WTC11 (cell line): ENCODE results near the gene GABARAPL2. TPM values are rescaled to one million over a fixed set of nuclear protein-coding genes. Genes with fewer than 3 reads are reported as not detected.

Experiments used
- ATF1 ChIP-seq: sonication (generic); formaldehyde crosslinking; IDR thresholded peaks from 2 replicates; pipeline ENCODE4 v1.8.1; 2023; ENCODE audit warnings: mild to moderate bottlenecking, moderate library complexity, missing genetic modification reagents
- CBFB ChIP-seq: sonication (generic); formaldehyde crosslinking; IDR thresholded peaks from 2 replicates; pipeline ENCODE4 v1.8.1; 2022; ENCODE audit warnings: mild to moderate bottlenecking, low read depth, missing genetic modification reagents
- CREB1 ChIP-seq: sonication (generic); formaldehyde crosslinking; IDR thresholded peaks from 2 replicates; pipeline ENCODE4 v1.8.0; 2023; ENCODE audit warnings: mild to moderate bottlenecking, missing genetic modification reagents
- CREM ChIP-seq: sonication (generic); formaldehyde crosslinking; IDR thresholded peaks from 2 replicates; pipeline ENCODE4 v1.8.1; 2022; ENCODE audit warnings: mild to moderate bottlenecking, missing genetic modification reagents, moderate library complexity
- ESRRA ChIP-seq: sonication (generic); formaldehyde crosslinking; IDR thresholded peaks from 2 replicates; pipeline ENCODE4 v1.8.1; 2022; ENCODE audit warnings: mild to moderate bottlenecking, missing genetic modification reagents, borderline replicate concordance
- GRHL2 ChIP-seq: fragments of 250-450 bp; sonication (Bioruptor Pico); IDR thresholded peaks from 2 replicates; pipeline ENCODE4 v1.8.0; 2022; ENCODE audit warnings: mild to moderate bottlenecking, moderate library complexity; ENCODE audit not compliant: insufficient replicate concordance, severe bottlenecking
- NR3C1 ChIP-seq: sonication (generic); formaldehyde crosslinking; conservative IDR thresholded peaks from 2 replicates; pipeline ENCODE4 v1.8.1; 2023; ENCODE audit warnings: low read depth, mild to moderate bottlenecking, missing genetic modification reagents
- RELA ChIP-seq: sonication (generic); formaldehyde crosslinking; IDR thresholded peaks from 2 replicates; pipeline ENCODE4 v1.8.1; 2022; ENCODE audit warnings: missing genetic modification reagents, mild to moderate bottlenecking, borderline replicate concordance
- SOX15 ChIP-seq: fragments of 250-450 bp; sonication (Bioruptor Pico); IDR thresholded peaks from 2 replicates; pipeline ENCODE4 v1.9.0; 2021; ENCODE audit warnings: mild to moderate bottlenecking
- TEAD1 ChIP-seq: sonication (generic); formaldehyde crosslinking; IDR thresholded peaks from 2 replicates; pipeline ENCODE4 v1.8.0; 2022; ENCODE audit warnings: mild to moderate bottlenecking, missing genetic modification reagents
- TEAD4 ChIP-seq: sonication (generic); formaldehyde crosslinking; IDR thresholded peaks from 2 replicates; pipeline ENCODE4 v1.8.0; 2022; ENCODE audit warnings: mild to moderate bottlenecking, missing genetic modification reagents
- ZNF396 ChIP-seq: fragments of 250-450 bp; sonication (Bioruptor Pico); IDR thresholded peaks from 2 replicates; pipeline ENCODE4 v1.8.0; 2021; ENCODE audit warnings: mild to moderate bottlenecking, moderate library complexity, borderline replicate concordance
- total RNA-seq: library from RNA; stranded (reverse); gene quantifications from 3 replicates; pipeline ENCODE4 v1.2.3, GENCODE V29; 2021
- TF ChIP-seq, protein P1 (sequence below): sonication (generic); formaldehyde crosslinking; IDR thresholded peaks from 2 replicates; pipeline ENCODE4 v1.8.0; 2023; ENCODE audit warnings: missing genetic modification reagents, mild to moderate bottlenecking, borderline replicate concordance
- TF ChIP-seq, protein P2 (sequence below): sonication (generic); formaldehyde crosslinking; IDR thresholded peaks from 2 replicates; pipeline ENCODE4 v1.8.1; 2023; ENCODE audit warnings: mild to moderate bottlenecking, missing genetic modification reagents
- TF ChIP-seq, protein P3 (sequence below): fragments of 250-450 bp; sonication (Bioruptor Pico); conservative IDR thresholded peaks from 2 replicates; pipeline ENCODE4 v1.9.0; 2021; ENCODE audit warnings: mild to moderate bottlenecking
- TF ChIP-seq, protein P4 (sequence below): sonication (generic); formaldehyde crosslinking; IDR thresholded peaks from 2 replicates; pipeline ENCODE4 v1.8.1; 2023; ENCODE audit warnings: mild to moderate bottlenecking, missing genetic modification reagents
- TF ChIP-seq, protein P5 (sequence below): sonication (generic); formaldehyde crosslinking; IDR thresholded peaks from 2 replicates; pipeline ENCODE4 v1.8.1; 2023; ENCODE audit warnings: mild to moderate bottlenecking, moderate library complexity, missing genetic modification reagents
- TF ChIP-seq, protein P6 (sequence below): sonication (generic); formaldehyde crosslinking; IDR thresholded peaks from 2 replicates; pipeline ENCODE4 v1.8.0; 2022; ENCODE audit warnings: missing genetic modification reagents
- TF ChIP-seq, protein P7 (sequence below): sonication (generic); formaldehyde crosslinking; IDR thresholded peaks from 2 replicates; pipeline ENCODE4 v1.8.1; 2023; ENCODE audit warnings: mild to moderate bottlenecking, missing genetic modification reagents, moderate library complexity
- TF ChIP-seq, protein P8 (sequence below): sonication (generic); formaldehyde crosslinking; IDR thresholded peaks from 2 replicates; pipeline ENCODE4 v1.8.1; 2022; ENCODE audit warnings: mild to moderate bottlenecking, missing genetic modification reagents, moderate library complexity, borderline replicate concordance

The GABARAPL2 gene
- total RNA-seq, 1 experiment from 2014 or later = 60.8 TPM

DNA sequence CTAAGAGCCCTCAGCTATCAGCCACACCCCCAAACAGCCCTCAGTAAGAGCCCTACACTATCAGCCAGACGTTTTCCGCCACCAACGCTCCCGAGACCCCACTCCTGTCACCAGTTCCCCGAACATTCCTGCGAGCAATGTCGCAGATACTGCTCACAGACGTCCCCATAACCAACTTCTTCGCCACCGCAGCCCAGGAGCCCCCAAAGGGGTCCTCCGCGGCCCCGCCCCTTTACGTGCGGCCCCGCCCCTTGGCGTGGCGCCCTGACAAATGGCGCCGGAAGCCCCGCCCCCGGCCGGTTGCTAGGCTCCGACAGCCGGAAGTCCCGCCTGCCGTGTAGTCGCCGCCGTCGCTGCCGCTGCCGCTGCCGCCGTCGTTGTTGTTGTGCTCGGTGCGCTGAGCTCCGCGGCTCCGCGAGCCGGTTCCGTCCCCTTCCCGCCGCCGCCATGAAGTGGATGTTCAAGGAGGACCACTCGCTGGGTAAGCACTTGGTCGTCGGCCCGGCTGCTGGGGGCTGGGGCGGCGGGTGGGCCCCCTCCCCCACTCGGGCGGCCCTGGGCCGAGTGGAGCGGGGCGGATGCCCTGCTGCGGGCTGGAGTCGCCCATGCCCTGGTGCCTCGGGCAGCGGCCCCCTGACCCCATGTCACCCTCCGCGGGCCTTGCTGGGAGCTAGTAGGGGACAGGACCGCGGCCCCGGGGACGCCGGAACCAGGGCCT lies at the start of gene GABARAPL2 (continued):
- TF ChIP-seq, protein P1, sequence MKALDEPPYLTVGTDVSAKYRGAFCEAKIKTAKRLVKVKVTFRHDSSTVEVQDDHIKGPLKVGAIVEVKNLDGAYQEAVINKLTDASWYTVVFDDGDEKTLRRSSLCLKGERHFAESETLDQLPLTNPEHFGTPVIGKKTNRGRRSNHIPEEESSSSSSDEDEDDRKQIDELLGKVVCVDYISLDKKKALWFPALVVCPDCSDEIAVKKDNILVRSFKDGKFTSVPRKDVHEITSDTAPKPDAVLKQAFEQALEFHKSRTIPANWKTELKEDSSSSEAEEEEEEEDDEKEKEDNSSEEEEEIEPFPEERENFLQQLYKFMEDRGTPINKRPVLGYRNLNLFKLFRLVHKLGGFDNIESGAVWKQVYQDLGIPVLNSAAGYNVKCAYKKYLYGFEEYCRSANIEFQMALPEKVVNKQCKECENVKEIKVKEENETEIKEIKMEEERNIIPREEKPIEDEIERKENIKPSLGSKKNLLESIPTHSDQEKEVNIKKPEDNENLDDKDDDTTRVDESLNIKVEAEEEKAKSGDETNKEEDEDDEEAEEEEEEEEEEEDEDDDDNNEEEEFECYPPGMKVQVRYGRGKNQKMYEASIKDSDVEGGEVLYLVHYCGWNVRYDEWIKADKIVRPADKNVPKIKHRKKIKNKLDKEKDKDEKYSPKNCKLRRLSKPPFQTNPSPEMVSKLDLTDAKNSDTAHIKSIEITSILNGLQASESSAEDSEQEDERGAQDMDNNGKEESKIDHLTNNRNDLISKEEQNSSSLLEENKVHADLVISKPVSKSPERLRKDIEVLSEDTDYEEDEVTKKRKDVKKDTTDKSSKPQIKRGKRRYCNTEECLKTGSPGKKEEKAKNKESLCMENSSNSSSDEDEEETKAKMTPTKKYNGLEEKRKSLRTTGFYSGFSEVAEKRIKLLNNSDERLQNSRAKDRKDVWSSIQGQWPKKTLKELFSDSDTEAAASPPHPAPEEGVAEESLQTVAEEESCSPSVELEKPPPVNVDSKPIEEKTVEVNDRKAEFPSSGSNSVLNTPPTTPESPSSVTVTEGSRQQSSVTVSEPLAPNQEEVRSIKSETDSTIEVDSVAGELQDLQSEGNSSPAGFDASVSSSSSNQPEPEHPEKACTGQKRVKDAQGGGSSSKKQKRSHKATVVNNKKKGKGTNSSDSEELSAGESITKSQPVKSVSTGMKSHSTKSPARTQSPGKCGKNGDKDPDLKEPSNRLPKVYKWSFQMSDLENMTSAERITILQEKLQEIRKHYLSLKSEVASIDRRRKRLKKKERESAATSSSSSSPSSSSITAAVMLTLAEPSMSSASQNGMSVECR (CRISPR knock-in tag) = peak; percentile 88; the same call in 1 of the 2 replicates
- TF ChIP-seq, protein P2, sequence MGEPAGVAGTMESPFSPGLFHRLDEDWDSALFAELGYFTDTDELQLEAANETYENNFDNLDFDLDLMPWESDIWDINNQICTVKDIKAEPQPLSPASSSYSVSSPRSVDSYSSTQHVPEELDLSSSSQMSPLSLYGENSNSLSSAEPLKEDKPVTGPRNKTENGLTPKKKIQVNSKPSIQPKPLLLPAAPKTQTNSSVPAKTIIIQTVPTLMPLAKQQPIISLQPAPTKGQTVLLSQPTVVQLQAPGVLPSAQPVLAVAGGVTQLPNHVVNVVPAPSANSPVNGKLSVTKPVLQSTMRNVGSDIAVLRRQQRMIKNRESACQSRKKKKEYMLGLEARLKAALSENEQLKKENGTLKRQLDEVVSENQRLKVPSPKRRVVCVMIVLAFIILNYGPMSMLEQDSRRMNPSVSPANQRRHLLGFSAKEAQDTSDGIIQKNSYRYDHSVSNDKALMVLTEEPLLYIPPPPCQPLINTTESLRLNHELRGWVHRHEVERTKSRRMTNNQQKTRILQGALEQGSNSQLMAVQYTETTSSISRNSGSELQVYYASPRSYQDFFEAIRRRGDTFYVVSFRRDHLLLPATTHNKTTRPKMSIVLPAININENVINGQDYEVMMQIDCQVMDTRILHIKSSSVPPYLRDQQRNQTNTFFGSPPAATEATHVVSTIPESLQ = no peak
- TF ChIP-seq ZNF396 (CRISPR knock-in tag) = no peak
- TF ChIP-seq RELA (CRISPR knock-in tag) = no peak
- TF ChIP-seq ESRRA (CRISPR knock-in tag) = no peak
- TF ChIP-seq, protein P3, sequence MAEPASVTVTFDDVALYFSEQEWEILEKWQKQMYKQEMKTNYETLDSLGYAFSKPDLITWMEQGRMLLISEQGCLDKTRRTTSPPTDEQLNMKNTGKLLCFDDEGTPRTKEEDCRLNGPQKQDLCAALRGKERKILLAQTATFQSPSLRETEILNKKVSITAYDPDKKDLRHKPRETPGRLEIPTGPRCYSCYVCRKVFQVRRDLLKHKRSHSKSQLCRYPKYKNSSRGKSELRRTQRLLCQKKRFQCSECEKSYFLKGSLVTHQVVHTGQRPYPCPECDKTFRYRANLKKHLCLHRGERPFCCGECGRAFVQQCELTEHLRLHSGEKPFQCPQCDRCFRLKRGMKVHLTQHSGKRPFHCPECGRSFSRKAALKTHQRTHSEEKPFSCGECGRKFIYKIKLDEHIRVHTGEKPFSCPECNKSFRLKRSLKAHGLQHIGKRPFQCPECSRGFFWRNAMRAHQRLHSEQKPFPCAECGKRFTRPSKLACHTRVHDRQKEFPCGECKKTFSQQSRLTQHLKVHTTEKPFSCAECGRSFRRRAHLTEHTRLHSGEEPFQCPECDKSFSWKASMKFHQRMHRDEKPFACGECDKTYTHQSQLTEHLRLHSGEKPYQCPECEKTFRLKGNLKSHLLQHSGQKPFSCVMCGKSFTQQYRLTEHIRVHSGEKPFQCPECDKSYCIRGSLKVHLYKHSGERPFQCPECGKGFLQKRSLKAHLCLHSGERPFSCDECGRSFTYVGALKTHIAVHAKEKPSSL (CRISPR knock-in tag) = no peak
- TF ChIP-seq NR3C1 (CRISPR knock-in tag) = no peak
- no peak for TF ChIP-seq GRHL2 (CRISPR knock-in tag)
- TF ChIP-seq CREB1 (CRISPR knock-in tag) = no peak
- TF ChIP-seq, protein P4, sequence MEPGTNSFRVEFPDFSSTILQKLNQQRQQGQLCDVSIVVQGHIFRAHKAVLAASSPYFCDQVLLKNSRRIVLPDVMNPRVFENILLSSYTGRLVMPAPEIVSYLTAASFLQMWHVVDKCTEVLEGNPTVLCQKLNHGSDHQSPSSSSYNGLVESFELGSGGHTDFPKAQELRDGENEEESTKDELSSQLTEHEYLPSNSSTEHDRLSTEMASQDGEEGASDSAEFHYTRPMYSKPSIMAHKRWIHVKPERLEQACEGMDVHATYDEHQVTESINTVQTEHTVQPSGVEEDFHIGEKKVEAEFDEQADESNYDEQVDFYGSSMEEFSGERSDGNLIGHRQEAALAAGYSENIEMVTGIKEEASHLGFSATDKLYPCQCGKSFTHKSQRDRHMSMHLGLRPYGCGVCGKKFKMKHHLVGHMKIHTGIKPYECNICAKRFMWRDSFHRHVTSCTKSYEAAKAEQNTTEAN (CRISPR knock-in tag) = 0 out of 2 replicates have a peak, but pooled peaks have one; percentile 47
- TF ChIP-seq SOX15 = no peak
- no peak for TF ChIP-seq CREM
- TF ChIP-seq, protein P5, sequence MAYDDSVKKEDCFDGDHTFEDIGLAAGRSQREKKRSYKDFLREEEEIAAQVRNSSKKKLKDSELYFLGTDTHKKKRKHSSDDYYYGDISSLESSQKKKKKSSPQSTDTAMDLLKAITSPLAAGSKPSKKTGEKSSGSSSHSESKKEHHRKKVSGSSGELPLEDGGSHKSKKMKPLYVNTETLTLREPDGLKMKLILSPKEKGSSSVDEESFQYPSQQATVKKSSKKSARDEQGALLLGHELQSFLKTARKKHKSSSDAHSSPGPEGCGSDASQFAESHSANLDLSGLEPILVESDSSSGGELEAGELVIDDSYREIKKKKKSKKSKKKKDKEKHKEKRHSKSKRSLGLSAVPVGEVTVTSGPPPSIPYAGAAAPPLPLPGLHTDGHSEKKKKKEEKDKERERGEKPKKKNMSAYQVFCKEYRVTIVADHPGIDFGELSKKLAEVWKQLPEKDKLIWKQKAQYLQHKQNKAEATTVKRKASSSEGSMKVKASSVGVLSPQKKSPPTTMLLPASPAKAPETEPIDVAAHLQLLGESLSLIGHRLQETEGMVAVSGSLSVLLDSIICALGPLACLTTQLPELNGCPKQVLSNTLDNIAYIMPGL (CRISPR knock-in tag) = no peak
- TF ChIP-seq ATF1 = no peak
- TF ChIP-seq, protein P6, sequence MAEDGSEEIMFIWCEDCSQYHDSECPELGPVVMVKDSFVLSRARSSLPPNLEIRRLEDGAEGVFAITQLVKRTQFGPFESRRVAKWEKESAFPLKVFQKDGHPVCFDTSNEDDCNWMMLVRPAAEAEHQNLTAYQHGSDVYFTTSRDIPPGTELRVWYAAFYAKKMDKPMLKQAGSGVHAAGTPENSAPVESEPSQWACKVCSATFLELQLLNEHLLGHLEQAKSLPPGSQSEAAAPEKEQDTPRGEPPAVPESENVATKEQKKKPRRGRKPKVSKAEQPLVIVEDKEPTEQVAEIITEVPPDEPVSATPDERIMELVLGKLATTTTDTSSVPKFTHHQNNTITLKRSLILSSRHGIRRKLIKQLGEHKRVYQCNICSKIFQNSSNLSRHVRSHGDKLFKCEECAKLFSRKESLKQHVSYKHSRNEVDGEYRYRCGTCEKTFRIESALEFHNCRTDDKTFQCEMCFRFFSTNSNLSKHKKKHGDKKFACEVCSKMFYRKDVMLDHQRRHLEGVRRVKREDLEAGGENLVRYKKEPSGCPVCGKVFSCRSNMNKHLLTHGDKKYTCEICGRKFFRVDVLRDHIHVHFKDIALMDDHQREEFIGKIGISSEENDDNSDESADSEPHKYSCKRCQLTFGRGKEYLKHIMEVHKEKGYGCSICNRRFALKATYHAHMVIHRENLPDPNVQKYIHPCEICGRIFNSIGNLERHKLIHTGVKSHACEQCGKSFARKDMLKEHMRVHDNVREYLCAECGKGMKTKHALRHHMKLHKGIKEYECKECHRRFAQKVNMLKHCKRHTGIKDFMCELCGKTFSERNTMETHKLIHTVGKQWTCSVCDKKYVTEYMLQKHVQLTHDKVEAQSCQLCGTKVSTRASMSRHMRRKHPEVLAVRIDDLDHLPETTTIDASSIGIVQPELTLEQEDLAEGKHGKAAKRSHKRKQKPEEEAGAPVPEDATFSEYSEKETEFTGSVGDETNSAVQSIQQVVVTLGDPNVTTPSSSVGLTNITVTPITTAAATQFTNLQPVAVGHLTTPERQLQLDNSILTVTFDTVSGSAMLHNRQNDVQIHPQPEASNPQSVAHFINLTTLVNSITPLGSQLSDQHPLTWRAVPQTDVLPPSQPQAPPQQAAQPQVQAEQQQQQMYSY (CRISPR knock-in tag) = no peak
- TF ChIP-seq TEAD4 = no peak
- TF ChIP-seq TEAD1 (CRISPR knock-in tag) = peak; percentile 26; the same call in 1 of the 2 replicates
- TF ChIP-seq CBFB (CRISPR knock-in tag) = no peak
- TF ChIP-seq, protein P7, sequence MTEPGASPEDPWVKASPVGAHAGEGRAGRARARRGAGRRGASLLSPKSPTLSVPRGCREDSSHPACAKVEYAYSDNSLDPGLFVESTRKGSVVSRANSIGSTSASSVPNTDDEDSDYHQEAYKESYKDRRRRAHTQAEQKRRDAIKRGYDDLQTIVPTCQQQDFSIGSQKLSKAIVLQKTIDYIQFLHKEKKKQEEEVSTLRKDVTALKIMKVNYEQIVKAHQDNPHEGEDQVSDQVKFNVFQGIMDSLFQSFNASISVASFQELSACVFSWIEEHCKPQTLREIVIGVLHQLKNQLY (CRISPR knock-in tag) = no peak
- TF ChIP-seq, protein P8, sequence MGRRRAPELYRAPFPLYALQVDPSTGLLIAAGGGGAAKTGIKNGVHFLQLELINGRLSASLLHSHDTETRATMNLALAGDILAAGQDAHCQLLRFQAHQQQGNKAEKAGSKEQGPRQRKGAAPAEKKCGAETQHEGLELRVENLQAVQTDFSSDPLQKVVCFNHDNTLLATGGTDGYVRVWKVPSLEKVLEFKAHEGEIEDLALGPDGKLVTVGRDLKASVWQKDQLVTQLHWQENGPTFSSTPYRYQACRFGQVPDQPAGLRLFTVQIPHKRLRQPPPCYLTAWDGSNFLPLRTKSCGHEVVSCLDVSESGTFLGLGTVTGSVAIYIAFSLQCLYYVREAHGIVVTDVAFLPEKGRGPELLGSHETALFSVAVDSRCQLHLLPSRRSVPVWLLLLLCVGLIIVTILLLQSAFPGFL = no peak
